Measurements from ENCODE around the gene TBC1D5.
A peak's percentile ranks its signal among the peaks of the same experiment; 100 is the strongest.

Gene TBC1D5

DNA sequence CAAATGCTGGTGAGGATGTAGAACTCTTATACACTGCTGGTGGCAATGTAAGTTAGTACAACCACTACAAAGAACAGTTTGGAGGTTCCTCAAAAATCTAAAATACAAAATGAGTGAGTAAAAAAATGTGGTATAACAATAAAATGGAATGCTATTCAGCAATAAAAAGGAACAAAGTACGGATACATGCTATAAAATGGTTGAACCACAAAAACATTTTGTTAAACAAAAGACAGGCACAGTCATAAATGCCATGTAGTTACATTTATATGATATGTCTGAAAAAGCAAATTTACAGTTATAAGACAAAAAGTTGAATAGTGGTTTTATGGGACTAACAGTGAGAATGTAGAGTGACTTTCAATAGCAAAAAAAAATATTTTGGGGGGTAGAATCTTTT is 285.8 kb downstream of the TBC1D5 start:
- DNase-seq, result no peak

DNA sequence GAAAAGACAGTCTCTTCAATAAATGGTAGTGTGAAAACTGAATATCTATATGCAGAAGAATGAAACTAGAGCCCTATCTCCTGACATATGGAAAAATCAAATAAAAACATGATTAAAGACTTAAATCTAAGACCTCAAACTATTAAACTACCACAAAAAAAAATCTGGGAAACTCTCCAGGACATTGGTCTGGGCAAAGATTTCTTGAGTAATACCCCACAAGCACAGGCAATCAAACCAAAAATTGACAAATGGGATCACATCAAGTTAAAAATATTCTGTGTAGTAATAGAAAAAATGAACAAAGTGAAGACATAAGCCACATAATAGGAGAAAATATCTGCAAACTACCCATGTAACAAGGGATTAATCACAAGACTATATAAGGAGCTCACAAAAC is 286.4 kb downstream of the TBC1D5 start:
- DNase-seq, result no peak

DNA sequence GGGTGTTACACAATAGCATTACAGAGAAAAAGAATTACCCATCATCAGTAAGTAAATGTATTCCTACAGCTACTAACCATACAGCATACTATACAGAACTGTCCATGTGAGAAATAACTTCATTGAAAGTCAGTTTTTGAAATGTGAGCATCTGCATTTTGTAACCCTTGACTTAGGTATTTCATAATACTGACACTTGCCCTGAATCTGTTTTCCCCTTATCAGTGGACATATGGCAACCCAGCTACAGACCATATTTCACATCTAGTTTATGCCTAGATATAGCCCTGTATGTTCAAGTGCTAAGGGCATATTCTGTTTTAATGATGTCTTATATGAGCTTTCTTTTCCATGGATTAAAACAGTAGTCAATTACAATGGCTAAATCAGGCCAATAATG is 297.6 kb downstream of the TBC1D5 start:
- no peak for DNase-seq

DNA sequence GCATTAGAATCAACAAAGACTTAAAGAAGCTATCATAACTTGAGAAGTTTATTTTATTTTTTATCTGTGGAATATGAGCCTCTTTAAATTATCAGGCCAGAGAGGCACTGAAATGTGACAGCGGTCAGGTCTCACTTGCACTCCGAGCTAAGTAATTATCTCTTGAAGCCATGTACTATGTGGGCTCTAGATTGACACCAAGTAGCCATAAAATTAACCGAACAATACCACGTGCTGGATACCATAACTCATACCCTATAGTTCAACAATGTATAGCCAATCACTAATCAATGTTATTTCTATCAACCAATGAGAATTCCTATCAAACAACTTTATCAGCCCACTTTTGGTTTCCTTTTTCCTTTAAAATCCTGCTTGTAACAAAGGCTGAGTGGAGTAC is 299.3 kb downstream of the TBC1D5 start:
- DNase-seq, result no peak

DNA sequence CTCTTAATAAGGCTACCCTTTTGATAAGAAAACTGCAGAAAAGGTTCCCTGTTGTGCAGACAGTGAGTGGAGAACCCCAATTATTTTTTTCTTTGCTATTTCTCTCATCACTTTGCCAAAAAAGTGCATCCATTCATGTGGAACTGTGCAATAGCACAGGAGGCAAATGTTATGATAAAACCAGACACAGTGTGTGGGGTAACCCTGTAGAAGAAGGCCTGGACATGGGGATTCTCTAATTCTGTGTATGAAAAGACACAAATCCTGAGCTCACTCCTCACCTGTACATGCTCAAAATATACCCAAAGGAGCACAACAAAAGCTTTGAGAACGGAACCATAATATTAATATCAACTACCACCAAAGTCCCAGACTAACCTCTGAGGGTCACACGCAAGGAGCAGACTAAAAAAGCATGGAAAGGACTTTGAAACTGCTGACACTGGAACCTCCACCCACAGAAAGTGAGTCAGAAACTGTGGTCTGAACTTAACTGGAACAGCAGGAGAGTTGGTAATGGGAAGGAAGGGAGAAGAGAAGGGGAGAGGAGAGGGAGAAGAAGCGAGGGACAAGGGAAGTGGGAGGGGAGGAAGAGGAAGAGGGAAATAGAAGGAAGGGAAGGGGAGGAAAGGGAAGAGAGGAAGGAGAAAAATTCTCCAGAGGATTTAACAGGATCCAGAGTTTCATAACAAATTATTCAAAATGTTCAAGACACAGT is 299.9 kb downstream of the TBC1D5 start:
- no peak for DNase-seq

DNA sequence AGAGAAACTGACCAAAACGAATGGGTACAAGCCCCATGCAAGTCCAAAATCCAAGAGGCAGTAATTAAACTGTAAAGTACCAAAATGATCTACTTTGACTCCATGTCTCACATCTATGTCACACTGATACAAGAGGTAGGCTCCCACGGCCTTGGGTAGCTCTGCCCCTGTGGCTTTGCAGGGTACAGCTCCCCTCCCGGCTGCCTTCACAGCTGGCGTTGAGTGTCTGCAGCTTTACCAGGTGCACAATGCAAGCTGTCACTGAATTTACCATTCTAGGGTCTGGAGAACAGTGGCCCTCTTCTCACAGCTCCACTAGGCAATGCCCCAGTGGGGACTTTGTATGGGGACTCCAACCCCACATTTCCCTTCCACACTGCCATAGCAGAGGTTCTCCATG is 308.6 kb downstream of the TBC1D5 start:
- DNase-seq, result no peak

DNA sequence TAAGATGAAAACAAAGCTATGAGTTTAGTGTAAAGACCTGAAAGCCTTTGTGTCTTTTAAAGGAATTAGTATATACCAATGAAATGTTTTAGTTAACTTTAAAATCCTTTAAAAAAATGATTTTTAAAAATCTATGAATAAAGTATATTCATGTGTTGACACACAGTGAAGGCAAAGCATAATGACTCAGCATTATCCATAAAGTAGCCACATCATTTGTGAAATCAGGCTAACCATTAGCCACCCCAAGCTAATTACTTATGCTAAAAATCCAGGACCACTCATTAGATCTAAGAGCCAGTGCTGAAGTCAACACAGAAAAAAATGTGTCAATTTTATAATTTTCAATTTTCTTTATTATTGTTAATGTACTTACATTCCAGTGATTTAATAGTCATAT is 310.2 kb downstream of the TBC1D5 start:
- DNase-seq, result no peak

DNA sequence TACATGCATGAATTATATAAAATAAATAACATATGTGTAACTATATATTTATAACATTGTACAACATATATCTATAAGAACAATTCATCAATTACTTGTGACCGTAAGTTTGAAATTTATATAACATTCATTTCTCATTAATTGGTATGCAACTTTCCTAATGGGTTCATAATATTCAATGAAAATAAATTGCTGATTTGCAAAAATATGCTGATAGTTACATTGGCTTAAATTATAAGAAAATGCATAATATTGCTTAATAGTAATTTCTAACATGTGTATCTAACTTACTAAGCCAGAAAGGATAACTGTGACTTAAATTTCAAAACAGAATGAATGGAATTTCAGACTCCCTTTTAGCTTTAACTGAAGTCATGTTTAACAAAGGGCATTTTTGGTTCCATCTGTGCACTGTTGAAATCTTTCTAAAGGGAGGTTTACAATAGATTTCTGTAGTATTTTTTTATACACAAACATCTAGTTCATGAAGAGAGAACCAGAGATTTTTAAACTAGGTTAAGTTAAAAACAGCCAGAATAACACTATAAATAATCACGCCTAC is 310.9 kb downstream of the TBC1D5 start:
- DNase-seq, result no peak

DNA sequence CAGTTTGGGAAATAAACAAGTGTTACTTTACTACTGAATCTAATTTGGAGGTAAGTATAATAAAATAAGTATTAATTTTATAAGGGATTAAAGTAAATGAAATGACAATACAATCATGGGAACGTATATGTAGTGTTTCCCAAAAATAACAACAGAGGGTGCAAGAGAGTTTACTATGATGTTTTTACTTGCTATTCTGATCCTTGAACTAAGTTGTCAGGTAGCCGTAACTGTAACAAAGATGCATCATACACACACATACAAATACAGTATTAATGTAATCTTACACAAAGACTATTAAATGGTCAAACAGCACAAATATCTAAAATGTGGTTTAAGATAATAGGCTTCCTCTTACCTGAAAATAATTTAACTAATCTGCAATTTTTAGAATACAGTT is 311.4 kb downstream of the TBC1D5 start:
- peak; percentile 2 for DNase-seq

DNA sequence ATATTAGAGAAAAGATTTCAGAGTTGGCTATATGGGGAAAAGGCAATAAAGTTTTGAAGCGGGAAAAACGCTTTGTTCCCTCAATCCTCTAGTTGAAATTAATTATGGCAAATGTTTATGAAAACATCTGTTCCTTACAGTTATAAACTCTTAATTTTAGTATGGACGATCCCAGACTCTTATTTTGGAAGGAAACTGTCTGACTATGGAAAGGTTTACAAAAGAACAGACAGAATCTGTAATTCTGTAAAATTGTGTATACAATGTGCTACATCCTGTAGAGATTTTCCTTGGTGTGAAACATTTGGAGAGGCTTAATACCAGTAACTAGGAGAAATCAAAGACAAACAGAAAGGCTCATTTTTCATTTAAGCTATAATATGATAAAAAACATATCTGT is 311.8 kb downstream of the TBC1D5 start:
- DNase-seq, result no peak

DNA sequence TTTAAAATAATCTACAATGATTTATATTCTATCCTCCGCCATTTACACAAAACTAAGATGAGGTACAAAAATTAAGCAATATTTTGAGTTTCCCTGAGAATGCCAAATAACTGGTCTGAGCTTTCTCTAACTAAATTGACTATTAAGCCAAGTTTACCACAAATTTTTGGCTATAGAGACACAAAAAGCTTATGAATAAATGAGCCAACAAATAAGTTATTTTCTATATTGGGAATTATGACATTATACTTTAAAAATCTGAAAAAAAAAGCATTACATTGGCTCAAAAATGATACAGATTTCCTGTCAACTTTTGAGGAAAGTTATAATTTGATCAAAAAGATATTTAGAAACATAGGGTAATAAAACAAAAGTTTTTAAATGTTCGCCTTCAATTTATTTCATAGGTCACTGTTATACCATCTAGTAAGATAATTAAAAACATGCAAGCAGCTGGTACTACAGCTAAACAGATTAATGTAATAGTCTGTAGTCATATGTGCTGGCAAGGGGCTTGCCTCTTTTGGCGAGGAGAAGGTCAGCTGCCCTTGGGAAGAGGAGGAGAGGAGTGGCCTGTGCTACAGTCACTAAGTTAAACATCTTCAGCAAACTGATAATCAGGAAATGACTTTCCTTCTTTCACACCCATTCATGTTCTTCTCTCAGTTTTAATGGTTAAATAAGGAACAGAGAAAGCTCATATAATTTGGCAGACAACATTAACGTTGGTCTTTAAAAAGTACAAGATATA is 318.5 kb downstream of the TBC1D5 start:
- DNase-seq, result no peak

DNA sequence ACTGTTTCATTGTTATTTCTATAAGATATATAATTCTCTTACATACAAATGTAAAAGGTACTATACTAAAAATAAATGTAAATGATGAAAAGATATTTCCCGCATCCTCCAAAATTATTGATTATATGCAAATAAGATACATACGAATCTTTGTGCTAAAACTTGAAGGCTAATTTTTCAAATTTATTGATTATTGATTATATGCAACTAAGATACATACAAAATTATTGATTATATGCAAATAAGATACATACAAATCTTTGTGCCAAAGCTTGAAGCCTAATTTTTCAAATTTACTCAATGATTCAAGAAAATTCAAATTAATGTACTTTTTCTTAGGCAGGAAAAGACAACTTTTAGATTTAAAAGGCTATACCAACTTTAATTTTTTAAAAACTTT is 319.8 kb downstream of the TBC1D5 start:
- no peak for DNase-seq

DNA sequence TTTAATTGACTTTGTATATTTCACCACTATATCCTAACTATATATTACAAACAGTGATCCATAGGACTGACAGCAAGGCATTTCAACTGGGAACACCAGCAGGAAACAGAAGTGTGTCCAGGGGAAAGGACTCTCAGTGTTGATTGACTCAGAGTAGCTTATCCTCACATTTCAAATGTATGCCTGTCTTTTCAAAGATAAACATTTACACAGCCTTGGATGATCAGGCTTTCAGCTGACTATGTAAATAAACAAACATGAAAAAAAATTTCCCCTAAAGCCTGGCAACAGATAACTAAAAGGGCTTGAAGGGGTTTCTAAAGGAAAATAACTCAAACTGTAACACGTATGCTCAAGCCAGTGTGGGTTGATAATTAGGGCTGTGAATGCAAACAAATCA is 321.8 kb downstream of the TBC1D5 start:
- DNase-seq, result no peak

DNA sequence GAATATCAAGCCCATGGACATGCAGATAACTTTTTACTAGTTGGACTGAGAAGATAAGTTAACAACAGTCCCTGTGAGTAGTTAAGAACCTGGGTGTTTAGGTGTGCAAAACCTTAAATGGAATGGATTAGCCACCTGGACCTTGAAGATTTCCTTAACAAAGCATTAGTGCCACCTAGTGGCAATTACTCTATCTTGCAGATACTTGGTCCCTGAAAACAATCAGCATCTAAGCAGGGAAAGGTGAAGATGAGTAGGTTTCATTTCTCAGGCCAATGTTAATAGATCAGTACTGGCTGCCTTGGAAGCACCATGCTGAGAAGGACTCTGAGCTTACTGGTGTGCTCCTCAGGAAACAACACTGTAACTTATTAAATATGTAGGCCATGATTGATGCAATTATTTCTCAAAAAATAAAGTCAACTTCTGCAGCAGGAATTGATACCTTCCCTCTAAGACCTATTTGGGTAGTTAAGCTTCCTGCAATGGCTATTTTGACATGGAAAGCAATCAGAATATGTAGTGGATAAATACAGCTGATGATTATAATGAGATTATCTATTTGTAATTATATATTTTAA is 329.4 kb downstream of the TBC1D5 start:
- peak; percentile 32 for DNase-seq

DNA sequence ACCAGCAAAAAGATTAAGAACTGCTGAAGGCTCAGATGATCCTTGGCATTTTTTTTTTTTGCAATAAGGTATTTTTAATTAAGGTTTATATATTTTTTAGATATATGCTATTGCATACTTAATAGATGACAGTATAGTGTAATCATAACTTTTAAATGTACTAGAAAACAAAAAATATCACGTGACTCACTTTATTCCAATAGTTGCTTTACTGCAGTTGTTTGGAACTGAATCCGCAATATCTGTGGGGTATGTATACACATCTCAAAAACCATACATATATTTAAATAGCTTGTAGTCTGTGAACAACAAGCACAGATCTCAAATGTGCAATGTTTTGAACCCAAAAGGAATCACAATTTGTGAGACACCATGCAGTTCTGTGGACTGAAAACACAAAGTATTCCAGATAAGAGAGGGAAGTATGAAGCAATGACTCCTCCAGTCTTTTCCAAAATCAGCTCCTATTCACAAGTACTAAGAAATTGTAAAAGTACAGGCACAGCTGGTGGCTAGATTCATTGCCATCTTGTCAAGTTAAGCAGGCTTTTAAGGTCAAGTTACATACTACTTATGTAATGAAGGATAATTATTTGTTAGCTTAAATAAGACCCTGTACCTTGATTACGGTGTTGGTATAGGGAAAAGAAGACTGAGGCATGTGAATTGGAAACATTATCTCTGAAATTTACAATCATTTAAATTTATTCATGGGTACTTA is 331.1 kb downstream of the TBC1D5 start:
- no peak for DNase-seq

DNA sequence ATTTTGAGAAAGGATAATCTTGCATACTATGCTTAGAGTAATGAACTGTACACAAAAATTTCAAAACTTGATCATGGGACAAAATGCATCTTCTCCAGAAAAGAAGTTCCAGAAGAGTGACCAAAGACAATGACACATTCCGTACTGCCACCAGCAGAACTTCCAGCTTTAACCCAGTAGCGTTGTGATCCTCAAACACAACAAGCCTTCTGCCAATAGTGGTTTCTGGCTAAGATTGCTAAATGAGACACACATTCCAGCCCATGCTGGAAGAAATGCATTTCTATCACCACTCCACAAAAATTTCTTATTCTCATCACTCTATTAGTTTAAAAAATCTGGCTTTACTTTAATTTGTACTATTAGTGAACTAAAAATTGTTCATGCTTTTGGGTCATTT is 334.9 kb downstream of the TBC1D5 start:
- no peak for DNase-seq

DNA sequence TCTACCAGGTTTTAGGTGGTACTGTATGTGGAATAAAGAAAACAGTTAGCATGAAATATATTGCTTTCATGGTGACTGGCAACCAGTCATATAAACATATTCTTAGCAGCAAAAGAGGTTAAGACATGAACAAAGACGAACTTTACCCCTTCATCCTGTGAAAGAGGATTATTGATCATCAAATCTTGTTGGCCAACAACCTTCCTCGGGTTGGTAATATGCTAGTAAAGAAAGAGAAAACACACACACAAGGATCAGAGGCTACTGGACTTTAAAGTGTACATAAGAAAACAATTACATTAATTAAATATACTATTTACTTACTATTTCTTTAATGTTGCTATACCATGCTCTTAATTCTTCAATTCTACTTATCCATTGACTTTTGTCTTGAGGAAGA is 337.9 kb downstream of the TBC1D5 start:
- DNase-seq, result no peak

DNA sequence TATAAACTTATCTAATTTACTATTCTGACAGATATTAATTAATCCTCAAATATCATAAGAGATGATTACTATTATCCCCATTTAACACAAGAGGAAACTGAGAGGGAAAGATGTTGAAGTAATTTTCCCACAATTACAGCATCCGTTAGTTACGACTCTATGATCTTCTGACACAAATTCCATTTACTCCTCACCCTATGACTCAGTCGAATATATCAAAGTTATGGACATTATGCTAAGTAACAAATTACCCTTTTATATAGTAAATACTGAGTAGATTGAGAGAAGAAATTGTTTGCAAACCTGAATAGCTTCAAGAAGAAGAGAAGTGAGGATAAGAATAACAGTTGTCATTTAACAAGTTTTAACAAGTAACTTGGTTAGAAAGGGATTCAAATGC is 340.0 kb downstream of the TBC1D5 start:
- DNase-seq, result no peak

DNA sequence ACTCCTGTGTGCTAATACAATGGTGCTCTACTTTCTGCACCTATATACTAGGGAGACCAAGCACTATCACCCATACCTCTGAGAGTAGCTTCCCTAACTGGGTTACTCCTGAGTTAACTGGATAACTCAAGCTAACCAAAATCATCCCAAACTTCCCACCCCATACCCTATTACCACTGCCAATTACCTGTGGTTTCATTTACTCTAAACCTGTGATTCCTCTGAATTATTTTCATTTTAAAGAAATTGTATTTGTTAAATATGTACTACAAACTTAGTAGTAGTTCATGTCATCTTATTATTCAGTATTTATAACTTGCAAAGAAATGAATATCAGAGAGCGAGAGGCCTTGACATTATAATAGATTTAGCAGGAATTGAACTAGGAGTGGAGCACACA is 340.5 kb downstream of the TBC1D5 start:
- DNase-seq, result no peak

DNA sequence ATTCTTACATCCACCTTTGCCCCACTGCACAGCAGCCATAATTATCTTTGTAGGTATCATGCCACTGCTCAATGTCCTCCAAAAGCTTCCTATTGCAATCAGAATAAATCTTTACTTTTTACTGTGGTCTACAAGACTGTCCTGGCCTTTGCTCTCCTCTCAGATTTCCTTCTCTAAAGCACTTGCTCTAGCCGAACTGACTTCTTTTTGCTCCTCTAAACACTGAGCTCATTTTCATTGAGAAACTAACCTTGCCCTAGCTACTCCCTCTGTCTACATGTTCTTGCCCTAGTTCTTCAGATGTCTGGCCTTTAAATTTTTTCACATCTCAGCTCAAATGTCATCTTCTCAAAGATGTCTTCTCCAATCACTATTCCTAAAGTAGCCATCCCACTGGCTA is 342.8 kb downstream of the TBC1D5 start:
- no peak for DNase-seq

DNA sequence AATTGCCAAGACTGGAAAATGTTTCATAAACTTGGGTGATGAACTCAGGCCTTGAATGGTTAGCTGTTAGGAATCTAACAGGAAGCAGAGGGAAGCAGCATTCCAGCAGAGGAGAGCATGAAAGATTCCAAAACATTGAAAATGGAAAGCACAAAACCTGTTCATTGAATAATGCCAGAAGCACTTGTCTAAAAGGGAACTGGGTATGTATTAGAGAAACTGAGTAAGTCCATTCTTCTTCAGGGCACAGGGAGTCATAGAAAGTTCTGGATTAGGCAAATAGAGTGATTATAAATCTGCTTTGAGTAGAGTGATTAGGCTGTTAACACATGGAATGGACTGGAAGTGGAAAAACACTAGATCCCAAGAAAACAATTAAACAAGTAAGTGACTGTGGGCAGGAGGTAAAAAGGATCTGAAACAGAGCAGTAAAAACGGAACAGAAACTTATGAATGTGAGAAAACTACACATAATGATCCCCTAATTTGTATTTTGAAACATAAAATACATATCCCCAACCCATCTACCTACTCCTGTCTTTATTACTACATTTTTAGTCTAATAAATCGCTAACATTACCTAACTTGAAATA is 343.4 kb downstream of the TBC1D5 start:
- no peak for DNase-seq

DNA sequence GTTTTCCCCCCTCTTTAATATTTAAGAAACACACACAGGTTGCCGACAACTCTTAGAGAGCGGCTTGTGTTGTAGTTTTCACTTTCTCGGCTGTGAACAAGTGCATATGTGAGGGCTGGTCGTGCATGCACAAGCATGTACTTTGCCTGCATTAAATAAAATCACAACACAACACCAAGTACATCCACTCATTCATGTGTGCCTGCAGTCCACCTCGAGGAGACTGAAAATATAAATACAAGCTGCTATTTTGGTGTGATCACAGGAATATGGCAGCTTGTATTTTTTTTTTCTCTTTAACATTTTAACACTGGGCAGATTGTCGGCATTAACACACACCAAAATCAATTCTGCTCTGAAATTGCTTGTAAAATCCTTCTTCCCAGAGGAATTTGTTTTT is 346.4 kb downstream of the TBC1D5 start:
- no peak for DNase-seq

DNA sequence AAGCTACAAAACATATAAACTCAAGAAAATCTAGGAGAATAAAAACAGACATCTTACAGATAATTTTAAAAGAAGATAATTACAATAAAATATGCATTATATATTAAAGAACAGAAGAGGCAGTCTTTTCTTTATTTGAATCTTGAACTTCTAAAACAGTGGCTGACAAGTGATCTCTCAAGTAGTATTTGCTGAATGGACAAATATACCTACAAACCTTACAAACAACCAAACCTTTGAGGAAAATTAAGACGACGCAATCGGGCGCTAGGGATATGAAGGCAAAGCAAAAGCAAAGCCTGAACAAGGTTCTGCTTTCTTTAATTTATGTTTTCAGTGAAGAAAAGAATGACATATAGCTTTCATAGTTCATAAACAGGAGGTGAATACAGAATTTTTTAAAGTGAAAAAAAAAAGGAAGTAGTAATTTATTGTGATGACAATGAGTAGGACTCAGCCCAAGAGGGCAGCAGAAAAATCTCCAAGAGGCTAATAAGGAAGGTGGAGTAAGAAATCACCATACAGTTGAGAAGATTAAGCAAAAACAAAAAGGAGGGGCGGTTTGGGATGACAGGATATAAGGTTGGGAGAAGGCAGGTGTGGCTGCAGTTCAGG is 347.8 kb downstream of the TBC1D5 start:
- DNase-seq, result no peak

Measured in GDM1 (cell line).